GM23338 (cell line): ENCODE data around the gene BSND.

Experiments used
- EZH2 ChIP-seq: fragments of 200-600 bp; sonication (generic); IDR thresholded peaks from one replicate; pipeline ENCODE4 v1.8.0; 2017; ENCODE audit warnings: antibody characterized with exemption, mild to moderate bottlenecking, low read depth; ENCODE audit not compliant: unreplicated experiment
- EZH2phosphoT487 ChIP-seq: fragments of 200-600 bp; sonication (generic); IDR thresholded peaks from one replicate; pipeline ENCODE4 v1.8.1; 2018; ENCODE audit warnings: antibody characterized with exemption; ENCODE audit not compliant: unreplicated experiment
- JUNB ChIP-seq: IDR thresholded peaks from one replicate; pipeline ENCODE4 v1.6.1; 2016; ENCODE audit warnings: antibody characterized with exemption; ENCODE audit not compliant: unreplicated experiment
- POLR2AphosphoS5 ChIP-seq: IDR thresholded peaks from 2 replicates; pipeline ENCODE4 v1.6.1; 2016; ENCODE audit warnings: antibody characterized with exemption, low read depth
- TF ChIP-seq, protein P1 (sequence below), 2 experiments: fragments of 200-600 bp in 1 of 2; sonication (generic) in 1 of 2; conservative IDR thresholded peaks; 2 replicates each; pipeline versions ENCODE4 v1.5.1 to v1.6.1; 2016 to 2017; ENCODE audit warnings: antibody characterized with exemption in 2 of 2, low read depth in 2 of 2, mild to moderate bottlenecking in 2 of 2, moderate library complexity in 1 of 2
- TF ChIP-seq, protein P2 (sequence below): IDR thresholded peaks from one replicate; pipeline ENCODE4 v1.6.1; 2018; ENCODE audit warnings: antibody characterized with exemption; ENCODE audit not compliant: unreplicated experiment
- TF ChIP-seq, protein P3 (sequence below): fragments of 250-450 bp; sonication (Bioruptor Pico); IDR thresholded peaks from 2 replicates; pipeline ENCODE4 v1.5.0; 2020; ENCODE audit warnings: mild to moderate bottlenecking, moderate library complexity

DNA sequence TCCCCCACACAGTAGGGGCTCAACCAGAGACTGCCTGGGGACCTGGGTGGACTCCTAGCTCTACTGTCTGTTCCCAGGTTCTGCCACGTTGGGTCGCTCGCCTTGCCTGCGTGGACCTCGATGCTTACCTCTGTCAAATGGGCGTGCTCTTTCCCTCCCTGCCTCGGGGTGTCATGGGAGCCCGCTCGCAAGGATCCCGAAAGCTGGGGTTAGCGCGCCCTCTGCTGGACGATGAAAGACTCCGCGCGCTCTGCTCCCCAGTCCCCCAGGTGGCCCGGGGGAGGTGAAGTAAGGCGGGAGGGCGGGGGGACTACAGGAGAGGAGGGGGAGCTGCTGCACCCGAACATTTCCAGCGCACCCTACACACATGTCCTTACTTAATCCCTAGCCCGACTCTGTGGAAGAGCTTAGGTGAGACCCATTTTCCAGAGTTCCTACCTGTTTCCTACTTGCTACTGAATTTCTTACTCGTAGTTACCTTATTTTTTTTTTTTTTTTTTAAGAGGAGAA, 2.3 kb upstream of the BSND start:
- TF ChIP-seq, protein P1, sequence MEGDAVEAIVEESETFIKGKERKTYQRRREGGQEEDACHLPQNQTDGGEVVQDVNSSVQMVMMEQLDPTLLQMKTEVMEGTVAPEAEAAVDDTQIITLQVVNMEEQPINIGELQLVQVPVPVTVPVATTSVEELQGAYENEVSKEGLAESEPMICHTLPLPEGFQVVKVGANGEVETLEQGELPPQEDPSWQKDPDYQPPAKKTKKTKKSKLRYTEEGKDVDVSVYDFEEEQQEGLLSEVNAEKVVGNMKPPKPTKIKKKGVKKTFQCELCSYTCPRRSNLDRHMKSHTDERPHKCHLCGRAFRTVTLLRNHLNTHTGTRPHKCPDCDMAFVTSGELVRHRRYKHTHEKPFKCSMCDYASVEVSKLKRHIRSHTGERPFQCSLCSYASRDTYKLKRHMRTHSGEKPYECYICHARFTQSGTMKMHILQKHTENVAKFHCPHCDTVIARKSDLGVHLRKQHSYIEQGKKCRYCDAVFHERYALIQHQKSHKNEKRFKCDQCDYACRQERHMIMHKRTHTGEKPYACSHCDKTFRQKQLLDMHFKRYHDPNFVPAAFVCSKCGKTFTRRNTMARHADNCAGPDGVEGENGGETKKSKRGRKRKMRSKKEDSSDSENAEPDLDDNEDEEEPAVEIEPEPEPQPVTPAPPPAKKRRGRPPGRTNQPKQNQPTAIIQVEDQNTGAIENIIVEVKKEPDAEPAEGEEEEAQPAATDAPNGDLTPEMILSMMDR (conservative IDR thresholded peaks at IDR 0.05; ENCODE audit: low read depth in 2 of 2): peak; percentile 85 to 94
- TF ChIP-seq, protein P2, sequence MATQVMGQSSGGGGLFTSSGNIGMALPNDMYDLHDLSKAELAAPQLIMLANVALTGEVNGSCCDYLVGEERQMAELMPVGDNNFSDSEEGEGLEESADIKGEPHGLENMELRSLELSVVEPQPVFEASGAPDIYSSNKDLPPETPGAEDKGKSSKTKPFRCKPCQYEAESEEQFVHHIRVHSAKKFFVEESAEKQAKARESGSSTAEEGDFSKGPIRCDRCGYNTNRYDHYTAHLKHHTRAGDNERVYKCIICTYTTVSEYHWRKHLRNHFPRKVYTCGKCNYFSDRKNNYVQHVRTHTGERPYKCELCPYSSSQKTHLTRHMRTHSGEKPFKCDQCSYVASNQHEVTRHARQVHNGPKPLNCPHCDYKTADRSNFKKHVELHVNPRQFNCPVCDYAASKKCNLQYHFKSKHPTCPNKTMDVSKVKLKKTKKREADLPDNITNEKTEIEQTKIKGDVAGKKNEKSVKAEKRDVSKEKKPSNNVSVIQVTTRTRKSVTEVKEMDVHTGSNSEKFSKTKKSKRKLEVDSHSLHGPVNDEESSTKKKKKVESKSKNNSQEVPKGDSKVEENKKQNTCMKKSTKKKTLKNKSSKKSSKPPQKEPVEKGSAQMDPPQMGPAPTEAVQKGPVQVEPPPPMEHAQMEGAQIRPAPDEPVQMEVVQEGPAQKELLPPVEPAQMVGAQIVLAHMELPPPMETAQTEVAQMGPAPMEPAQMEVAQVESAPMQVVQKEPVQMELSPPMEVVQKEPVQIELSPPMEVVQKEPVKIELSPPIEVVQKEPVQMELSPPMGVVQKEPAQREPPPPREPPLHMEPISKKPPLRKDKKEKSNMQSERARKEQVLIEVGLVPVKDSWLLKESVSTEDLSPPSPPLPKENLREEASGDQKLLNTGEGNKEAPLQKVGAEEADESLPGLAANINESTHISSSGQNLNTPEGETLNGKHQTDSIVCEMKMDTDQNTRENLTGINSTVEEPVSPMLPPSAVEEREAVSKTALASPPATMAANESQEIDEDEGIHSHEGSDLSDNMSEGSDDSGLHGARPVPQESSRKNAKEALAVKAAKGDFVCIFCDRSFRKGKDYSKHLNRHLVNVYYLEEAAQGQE: no peak
- no peak for TF ChIP-seq EZH2
- TF ChIP-seq EZH2phosphoT487: no peak
- no peak for TF ChIP-seq POLR2AphosphoS5
- TF ChIP-seq JUNB: no peak
- TF ChIP-seq, protein P3, sequence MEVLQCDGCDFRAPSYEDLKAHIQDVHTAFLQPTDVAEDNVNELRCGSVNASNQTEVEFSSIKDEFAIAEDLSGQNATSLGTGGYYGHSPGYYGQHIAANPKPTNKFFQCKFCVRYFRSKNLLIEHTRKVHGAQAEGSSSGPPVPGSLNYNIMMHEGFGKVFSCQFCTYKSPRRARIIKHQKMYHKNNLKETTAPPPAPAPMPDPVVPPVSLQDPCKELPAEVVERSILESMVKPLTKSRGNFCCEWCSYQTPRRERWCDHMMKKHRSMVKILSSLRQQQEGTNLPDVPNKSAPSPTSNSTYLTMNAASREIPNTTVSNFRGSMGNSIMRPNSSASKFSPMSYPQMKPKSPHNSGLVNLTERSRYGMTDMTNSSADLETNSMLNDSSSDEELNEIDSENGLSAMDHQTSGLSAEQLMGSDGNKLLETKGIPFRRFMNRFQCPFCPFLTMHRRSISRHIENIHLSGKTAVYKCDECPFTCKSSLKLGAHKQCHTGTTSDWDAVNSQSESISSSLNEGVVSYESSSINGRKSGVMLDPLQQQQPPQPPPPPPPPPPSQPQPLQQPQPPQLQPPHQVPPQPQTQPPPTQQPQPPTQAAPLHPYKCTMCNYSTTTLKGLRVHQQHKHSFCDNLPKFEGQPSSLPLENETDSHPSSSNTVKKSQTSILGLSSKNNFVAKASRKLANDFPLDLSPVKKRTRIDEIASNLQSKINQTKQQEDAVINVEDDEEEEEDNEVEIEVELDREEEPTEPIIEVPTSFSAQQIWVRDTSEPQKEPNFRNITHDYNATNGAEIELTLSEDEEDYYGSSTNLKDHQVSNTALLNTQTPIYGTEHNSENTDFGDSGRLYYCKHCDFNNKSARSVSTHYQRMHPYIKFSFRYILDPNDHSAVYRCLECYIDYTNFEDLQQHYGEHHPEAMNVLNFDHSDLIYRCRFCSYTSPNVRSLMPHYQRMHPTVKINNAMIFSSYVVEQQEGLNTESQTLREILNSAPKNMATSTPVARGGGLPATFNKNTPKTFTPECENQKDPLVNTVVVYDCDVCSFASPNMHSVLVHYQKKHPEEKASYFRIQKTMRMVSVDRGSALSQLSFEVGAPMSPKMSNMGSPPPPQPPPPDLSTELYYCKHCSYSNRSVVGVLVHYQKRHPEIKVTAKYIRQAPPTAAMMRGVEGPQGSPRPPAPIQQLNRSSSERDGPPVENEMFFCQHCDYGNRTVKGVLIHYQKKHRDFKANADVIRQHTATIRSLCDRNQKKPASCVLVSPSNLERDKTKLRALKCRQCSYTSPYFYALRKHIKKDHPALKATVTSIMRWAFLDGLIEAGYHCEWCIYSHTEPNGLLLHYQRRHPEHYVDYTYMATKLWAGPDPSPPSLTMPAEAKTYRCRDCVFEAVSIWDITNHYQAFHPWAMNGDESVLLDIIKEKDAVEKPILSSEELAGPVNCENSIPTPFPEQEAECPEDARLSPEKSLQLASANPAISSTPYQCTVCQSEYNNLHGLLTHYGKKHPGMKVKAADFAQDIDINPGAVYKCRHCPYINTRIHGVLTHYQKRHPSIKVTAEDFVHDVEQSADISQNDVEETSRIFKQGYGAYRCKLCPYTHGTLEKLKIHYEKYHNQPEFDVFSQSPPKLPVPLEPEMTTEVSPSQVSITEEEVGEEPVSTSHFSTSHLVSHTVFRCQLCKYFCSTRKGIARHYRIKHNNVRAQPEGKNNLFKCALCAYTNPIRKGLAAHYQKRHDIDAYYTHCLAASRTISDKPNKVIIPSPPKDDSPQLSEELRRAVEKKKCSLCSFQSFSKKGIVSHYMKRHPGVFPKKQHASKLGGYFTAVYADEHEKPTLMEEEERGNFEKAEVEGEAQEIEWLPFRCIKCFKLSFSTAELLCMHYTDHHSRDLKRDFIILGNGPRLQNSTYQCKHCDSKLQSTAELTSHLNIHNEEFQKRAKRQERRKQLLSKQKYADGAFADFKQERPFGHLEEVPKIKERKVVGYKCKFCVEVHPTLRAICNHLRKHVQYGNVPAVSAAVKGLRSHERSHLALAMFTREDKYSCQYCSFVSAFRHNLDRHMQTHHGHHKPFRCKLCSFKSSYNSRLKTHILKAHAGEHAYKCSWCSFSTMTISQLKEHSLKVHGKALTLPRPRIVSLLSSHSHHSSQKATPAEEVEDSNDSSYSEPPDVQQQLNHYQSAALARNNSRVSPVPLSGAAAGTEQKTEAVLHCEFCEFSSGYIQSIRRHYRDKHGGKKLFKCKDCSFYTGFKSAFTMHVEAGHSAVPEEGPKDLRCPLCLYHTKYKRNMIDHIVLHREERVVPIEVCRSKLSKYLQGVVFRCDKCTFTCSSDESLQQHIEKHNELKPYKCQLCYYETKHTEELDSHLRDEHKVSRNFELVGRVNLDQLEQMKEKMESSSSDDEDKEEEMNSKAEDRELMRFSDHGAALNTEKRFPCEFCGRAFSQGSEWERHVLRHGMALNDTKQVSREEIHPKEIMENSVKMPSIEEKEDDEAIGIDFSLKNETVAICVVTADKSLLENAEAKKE (CRISPR knock-in tag): no peak
